Activated CD4-positive, alpha-beta T cell treated with anti-CD3 and anti-CD28 coated beads, Interleukin-2, amount 50 U/mL, for 24 hours (primary cell): ENCODE results near the gene EPHB3.

Source experiments
- DNase-seq, 2 donors: peaks; one replicate each; pipeline ENCODE4 v3.0.0-alpha.2; 2020; ENCODE audit warnings: low read depth in 1 of 2, low spot score in 1 of 2

The EPHB3 gene

DNA sequence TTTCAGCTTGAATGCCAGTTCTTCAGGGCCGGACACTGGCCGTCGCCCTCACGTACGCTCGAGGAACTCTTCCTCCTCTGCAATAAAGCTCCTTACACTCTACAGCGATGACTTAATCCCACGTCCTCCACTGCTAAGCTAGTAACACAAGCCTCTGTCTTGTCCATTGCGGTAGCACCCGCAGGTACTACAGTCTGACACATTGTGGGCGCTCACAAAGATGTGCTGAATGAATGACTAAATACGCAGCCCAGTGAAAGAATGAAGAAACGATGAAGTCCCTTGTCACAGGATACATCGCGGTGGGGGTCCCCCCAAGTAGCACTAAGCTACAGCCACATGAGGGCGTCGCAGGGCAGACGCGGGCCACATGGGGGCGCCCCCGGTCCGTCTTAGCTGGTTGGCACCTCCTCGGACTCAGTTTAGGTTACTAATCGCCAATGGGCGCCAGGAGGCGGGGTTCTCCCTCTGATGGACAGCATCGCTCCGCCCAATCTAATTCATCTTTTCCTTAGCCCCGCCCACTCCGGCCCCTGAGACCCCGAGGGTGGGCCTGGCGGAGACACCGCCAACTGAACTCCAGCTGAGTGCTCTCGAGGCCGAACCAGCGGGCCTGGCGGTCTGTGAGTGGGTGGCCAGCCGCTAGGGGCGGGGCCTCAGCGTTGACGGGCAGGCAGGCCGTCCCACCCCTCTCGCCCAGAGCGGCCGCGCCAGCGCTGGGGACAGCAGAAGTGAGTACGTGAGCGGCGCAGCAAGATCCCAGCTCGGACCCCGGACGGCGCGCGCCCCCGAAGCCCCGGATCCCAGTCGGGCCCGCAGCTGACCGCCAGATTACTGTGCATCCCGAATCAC, at the start of gene EPHB3:
Gene EPHB3 (plus strand): TSS at position 725 of the 852 bp plus-strand sequence. CDS start 451 bp downstream, outside the sequence.
- DNase-seq = peak; percentile 79 to 88

DNA sequence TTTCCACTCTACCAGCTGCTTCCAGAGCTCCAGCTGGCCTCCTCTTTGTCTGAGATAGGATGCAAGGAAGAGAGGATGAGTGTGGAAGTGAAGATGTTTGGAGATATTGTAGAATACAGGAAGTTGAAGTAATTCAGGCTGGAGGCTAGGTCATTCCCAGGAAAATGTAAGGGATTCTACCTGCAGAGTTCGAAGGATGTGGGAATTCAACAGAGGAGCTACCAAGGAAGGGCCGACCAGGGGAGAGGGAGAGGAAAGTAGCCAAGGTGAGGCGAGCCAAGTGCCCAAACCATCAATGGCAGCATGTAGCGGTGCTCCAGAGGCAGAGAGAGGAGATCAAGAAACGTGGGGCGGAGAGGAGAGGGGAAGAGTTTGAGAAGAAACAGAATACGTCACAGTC, 49.0 kb upstream of the EPHB3 start:
- DNase-seq = no peak

DNA sequence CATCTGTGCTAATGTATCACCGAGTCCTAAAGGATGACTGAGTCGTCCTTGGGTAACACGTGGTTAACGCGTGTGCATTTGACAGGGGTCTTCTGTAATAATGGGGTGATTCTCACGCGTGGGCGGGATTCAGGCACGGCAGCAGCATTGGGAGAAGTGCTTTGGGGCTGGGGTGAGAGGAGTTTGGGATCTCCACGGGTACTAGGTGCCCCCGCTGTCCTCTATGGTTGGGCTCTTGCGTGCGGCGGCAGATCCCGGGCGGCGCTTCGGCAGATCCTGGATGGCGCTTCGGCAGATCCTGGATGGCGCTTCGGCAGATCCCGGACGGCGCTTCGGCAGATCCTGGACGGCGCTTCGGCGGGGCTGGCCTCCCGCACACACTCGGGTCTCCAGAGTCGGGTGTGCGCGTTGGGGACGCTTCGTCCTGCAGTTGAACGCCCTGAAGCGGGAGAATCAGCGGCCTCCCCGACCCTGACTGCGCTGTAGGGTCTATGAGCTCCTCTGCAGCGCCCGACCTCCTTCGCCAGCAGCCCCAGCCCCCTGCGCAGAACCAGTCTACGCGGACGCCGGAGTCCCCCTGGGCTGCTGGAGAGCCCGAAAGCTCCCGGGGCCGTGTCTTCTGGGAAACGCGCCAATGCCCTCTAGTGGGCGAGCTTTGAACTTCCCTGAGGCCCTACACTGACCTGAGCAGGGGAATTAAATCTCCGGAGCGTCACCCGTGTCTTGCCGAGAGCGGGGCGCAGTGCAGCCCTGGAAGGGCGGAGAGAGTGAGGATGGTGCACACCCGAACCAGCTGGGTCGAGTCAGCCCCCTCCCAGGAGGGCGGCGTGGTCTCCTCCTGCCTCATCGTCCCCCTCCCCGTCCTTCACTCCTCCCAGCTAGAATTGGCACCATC, 48.1 kb upstream of the EPHB3 start:
- DNase-seq = peak; percentile 73 to 77

DNA sequence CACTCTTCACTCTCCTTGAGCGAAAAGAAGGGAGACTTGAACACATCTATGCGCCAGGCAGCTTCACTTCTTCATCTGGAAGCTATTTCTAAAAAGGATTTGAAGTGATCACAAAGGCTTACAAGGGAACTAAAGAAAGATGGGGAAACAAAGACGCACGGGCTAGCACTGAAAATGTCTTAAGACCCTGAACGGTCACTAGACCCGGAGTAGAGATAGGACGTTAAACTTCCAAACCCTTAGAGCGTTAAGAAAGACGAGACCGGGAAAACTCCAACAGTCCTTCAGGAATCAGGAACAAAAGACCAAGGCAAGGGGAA, 47.5 kb upstream of the EPHB3 start:
- DNase-seq = no peak

DNA sequence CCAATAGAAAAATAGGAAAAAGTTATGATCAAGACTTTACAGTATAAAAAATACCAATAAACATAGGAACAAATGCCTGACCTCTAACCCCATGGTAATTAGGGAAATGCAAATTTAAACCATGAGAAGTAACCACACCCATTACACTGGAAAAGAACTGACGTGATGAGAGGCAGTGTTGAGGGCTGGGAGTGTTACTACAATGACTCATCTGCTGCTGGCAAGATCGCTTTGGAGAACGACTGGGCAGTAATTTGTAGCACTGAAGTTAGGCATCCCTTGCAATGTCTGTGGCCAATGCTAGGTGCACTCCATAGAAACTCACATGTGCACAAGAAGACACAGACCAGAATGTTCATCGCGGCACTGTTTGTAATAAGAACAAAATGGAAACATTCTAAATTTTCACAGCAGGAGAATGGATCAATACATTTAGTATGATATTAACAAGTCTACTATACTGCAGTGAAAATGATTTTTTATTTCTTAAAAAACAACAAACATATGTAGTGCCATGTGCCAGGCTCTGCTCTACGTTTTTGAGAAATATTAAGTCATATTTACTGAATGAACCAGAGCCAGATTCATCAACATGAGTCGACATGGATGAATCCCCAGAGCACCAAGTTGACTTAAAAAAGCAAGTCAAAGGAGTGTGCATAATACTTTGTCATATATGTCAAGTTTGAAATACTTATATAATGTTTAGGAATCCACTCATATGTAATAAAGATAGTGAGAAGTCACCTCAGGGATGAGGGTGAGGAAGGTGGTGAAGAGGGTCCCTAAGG, 37.6 kb upstream of the EPHB3 start:
- DNase-seq = no peak

DNA sequence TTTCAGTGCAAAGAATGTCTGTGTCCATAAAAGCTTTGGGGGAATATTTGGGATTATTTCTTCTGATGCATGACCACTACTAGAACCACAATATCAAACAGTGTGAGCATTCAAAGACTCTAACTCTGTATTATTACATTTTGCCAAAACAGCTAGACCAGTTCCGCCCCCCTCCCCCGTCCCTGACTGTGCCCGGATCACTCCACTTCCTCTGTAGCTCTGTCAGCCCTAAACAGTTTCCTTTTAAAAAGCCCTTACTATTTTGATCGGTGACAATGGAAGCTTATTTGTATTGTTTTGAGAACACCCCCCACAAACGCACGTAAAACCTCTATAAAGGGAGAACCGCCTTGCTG, 36.6 kb upstream of the EPHB3 start:
- DNase-seq = no peak

DNA sequence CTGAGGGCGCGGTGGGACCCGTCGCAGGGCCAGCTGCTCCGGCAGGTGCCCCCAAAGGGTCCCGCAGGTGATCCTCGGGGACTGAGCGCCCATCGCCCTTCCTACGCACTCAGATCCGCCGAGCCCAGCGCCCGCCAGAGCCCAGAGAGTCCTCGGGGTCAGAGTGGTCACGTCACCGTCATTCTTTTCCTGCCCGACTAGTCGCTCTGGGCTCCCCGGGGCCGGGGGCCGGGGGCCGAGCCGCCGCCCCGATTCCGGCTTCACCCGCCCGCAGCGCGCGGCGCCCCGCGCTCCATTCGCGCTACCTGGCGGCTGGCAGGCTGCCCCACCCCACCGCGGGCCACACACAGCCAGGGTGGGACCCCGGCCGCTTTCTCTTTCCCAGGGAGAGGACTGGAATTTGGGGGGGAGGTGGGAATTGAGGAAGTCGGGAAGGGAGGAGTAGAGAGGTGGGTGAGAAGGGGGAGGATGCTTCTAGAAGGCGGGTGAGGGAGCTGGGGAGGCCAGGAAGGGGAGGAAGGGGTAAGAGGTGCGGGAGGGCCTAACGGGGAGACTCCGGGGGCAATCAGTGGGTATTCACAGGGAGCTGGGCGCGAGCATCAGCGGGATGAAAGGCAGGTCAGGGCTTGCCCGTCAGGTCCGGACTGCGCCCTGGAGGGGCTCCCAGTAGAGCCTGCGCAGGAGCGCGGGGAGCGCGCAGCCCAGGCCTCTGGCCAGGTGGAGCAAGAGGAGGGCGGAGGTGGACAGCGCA, 36.1 kb upstream of the EPHB3 start:
- DNase-seq = no peak

DNA sequence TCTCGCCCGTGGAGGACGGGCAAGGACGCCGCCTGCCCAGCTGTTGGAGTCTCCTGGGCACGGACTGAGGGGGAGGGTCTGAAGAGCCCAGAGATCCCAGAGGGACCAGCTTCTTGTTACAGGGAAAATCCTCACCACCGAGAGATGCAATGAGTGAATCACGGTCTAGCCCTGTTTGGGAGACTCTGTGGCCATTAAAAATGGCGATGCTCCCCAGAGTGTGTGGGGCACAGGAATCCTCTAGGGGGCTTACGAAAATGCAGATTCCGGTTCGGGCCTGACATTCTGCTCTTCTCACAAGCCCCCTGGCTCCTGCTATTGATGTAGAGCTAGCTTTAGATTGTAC, 35.5 kb upstream of the EPHB3 start:
- DNase-seq = no peak

DNA sequence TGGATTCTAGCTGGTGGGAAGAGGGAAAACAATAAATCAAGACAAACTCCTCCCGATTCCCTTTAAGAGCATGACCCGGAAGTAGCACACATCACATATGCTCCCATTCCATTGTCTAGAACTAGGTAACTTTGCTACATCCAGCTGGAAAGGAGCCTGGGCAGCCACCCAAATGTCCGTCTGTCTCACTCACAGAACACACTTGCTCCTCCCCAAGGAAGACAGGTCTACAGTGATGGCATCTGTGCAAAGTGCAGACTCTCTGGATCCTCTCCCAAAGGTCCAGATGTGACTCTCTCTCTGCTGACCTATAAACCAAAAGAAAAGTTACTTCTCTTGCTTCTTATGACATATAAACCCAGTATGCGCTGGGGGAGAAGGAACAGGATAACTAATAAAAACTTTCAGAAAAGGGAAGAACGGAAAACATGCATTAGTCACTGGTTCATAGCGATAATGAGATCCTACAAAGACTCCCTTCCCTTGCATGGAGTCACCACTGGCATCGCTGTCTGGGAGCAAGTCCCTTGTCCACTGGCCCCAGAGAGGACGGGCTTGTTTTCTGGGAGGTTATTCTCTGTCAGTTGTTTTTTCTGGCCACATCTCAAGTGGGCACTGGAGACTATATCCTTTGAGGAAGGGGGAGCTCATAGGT, 29.8 kb upstream of the EPHB3 start:
- DNase-seq = no peak

DNA sequence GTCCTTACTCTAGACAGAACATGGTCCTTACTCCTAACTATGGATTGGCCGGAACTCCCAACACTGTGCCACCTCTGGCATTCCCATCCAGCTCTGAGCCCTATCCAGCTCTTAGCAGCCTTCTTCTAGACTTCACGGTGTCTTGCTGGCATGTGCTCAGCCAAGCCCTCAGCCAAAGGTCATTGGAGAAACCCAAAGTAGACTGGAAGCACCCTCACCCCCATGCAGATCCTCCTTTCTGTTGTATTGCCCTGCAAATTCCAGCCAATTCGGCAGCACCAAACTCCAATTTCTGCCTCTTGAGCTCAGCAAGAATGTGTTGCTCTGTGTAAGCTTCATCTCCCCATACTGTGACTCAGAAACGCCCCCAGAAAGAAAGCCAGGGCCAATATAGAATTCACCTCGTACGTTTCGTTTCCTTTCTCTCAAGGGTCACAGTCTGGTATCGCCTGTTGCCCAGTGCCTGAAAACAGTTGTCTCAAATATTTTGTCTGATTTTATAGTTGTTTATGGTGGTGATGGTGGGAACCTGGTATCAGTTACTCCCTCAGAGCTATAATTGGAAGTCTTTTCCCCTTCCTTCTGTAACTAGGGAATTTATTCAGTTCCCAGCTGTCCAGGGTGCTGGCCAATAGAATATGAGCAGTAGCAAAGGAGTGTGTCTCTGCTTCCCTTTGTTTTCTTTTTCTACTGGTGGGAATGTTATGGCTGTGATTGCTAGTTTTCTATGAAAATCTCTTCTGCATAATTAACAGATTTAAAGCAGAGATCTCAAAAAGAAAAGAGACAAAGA, 28.4 kb upstream of the EPHB3 start:
- DNase-seq = no peak

DNA sequence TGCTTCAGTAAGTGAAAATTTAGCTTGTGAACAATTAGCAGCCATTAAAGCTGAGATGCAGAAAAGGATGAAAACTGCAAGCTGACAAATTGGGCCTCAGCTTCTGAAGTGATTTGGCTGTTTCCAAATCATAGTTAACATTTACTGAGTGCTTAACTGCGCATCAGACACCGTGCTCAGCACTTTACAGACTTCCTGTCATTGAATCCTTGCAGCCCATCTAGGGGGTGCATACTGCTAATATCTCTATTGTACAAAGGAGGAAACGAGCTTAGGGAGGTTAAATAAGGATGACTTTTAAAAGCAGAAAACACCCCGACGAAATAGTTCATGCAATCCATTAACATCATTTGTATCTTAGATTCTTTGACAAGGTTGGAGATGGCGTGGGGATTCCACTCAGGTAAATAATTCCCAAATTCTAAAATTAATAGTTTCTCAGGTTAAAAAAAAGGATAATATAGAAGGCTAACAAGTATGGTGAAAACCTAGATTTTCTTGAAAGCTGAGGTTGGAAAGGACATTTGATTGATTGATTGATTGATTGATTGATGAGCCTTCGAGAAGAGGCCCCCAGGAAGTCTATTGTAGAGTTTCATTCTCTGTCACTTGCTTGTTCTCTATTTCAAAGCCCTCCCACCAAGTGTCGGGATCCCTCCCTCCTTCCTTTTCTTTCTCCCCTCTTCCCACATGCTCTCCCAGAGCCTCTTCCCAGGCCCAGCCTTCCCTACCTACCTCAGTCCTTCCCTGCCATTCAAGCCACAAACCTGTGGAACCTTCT, 23.5 kb upstream of the EPHB3 start:
- no peak for DNase-seq

DNA sequence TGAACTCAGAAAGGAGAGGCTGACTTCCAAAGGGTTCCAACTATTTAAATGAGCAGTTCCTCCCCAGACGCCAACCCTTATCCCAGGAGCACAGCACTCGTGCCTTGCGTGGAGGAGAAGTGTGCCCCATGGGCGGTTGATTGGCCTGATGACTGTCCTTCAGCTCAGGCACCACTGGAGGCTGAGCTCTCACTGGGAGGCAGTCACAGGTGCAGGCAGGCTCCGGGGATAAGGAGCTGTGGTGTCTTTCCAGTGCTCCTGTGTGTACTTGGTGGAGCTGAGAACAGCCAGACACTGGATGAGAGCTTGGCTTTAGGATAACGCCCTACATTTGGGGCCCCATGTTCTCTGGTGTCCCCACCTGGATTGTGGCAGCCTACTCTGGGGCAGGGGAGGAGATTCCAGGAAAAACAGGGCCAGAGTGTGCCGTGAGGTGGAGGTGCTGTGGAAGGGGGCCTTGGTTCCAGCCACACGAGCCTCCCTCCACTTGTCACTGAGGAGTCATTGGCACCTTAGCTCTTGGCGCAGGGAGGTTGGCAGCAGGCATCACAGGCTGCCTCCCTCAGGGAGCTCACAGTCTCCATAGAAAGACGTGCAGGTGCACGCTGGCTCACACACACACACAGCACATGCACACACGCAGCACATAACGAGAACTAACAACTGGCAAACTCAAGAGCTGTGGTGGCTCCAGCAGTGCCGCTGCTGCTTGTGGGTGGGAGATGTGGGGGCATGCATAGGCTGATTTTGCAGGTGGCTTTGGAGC, 22.7 kb upstream of the EPHB3 start:
- DNase-seq = no peak

DNA sequence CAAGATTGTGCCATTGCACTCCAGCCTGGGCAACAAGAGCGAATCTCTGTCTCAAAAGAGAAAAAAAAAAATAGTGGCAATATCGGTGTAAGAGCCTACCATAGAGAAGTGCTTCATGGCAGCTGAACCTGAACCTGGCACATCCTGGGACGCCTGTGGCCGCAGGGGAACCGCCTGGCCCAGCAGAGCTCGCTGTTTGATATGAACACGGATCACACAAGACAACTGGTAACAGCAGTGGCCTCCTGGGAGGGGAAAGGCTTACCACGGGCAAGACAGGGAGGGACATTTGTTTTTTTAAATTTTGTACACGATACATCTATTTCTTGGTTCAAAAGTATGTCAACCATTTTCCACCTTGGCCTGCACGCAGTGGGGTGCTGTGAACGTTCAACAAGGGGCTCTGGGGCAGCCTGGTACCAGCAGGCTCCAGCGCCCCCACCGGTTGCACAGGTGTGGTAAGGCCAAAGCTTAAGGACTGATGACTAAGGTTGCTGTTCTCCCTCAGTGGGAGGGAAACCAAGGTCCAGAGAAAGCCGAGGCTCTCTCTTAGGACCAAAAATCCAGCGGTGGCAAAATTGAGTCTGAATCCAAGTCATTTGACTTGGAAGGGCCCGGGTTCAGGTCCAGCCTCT, 21.7 kb upstream of the EPHB3 start:
- no peak for DNase-seq

DNA sequence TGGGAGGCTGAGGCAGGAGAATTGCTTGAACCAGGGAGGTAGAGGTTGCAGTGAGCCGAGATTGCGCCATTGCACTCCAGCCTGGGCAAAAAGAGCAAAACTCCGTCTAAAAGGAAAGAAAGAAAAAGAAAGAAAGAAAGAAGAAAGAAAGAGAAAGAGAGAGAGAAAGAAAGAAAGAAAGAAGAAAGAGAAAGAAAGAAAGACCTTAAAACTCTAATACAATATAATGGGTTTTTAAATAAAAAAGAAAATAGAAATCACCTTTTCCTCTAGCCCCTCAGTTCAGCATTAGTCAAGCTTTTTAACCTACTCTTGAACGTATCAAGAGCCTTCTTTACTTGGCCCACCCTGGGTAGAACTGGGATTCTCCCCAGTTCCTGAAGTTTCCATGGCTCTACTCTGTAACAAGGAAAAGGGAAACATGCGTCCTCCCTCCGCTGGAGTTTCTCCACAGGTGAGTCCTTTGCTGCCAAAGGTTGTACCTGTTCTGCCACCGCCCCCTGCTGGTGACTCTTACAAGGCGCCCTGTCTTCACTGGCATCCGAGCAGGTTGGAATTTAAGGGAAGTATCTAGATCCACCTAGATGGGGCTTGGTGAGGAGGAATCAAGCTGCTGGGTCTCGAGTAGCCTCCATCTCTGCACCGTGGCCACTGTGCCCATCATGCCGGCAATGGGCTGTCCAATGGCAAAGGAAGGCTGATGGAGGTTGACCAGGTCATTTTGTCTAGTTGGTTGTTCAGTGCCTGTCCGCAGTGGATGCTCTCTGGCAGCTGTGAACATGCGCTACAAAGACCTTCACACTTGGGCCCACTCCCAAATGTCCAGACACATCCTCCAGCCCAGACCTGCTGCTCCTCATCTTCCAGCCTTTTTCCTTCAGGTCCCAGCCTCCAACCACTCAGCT, 20.6 kb upstream of the EPHB3 start:
- peak; percentile 44 to 66 for DNase-seq

DNA sequence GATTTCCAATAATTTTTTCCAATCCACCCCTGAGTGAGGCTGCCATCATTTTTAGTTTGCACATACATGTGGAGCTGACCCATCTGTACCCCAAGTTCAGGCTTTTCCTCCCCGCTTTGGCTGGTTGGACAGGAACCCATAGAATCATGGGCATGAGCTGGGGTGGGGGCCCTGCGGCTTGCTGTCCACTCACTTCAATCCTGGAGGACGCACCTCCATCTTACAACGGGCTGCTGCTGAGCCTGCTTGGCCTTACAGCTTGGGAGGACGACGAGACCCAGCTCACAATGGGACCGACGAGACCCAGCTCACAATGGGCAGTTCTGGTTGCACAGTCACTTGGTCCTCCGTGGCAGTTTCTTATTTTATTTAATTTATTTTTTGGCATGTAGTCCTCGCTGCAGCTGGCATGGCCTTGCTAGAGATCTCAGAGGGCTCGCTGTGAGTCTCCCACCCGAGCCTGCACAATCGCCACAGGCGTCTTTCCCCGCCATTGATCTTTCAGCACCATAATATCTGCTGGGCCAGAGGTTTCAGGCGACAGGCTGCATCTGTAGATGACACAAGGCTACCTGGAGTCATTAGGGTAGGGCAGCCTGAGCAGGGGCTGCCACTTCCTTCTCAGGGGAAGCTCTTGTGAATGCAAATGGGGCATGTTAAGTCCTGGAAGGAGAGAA, 19.6 kb upstream of the EPHB3 start:
- DNase-seq = no peak

DNA sequence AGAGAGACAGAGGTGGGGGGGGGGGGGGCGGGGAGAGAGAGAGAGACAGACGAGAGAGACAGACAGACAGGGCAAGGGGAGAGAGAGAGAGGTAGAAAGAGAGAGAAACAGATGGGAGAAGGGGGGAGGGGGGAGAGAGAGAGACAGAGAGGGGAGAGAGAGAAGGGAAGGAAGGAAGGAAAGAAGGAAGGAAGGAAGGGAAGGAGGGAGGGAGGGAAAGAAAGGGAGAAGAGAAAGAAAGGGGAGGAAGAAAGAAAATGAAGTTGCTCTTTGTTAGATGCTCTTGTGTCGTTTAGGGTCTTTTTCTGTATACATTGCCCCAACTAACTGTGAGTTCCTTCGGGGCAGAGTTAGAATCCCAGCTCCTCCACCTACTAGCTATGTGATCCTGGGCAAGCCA, 19.0 kb upstream of the EPHB3 start:
- no peak for DNase-seq
